Choroid plexus epithelial cell (primary cell): ENCODE measurements around the gene NHSL2.
A peak's percentile ranks its signal among the peaks of the same experiment; 100 is the strongest.
"Not testable (repeated sequence)": the region's sequence is repeated elsewhere in the genome, so short reads cannot be mapped to it uniquely, and the experiment has no call there.

Source experiments
- DNase-seq: peaks from one replicate; pipeline ENCODE4 v3.0.0-alpha.2; 2010; ENCODE audit warnings: low read depth
- H3K4me3 ChIP-seq: 2 replicates; pipeline ENCODE4 v1.5.1; 2011; ENCODE audit warnings: low read depth, mild to moderate bottlenecking, control low read depth, low read length, moderate library complexity
- CTCF ChIP-seq: conservative IDR thresholded peaks from 2 replicates; pipeline ENCODE4 v1.5.1; 2011; ENCODE audit warnings: low read depth, mild to moderate bottlenecking, control low read depth, inconsistent platforms, low read length, moderate library complexity

Gene NHSL2

DNA sequence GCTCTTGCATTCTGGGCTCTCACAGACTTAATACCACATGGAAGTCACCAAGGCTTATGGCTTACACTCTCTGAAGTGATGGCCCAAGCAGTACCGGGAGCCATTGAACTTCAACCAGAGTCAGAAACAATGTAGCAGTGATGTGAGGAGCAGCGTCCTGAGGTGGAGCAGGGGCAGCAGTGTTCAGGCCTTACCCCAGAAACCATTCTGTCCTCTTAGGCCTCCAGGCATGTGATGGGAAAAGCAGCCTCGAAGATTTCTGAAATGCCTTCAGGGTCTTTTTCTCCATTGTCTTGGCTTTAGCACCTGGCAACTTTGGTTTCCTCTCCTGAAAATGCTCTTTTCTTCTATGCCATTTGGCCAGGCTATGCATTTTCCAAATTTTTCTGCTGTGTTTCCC, 248.1 kb downstream of the NHSL2 start:
- H3K4me3 ChIP-seq, result no peak overlapping the region
- no peak for DNase-seq
- no peak for TF ChIP-seq CTCF

DNA sequence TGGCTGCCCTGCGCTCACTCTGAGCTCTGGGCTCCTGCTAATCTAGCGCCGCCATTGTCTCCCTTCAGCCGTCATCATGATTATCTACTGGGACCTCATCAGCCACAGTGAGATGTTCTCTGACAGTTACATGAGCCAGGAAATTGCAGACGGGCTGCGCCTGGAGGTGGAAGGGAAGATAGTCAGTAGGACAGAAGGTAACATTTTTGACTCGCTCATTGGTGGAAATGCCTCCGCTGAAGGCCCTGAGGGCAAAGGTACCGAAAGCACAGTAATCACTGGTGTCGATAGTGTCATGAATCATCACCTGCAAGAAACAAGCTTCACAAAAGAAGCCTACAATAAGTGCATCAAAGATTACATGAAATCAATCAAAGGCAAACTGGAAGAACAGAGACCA, 249.1 kb downstream of the NHSL2 start:
- TF ChIP-seq CTCF, result no peak
- no peak overlapping the region for H3K4me3 ChIP-seq
- DNase-seq, result no peak

DNA sequence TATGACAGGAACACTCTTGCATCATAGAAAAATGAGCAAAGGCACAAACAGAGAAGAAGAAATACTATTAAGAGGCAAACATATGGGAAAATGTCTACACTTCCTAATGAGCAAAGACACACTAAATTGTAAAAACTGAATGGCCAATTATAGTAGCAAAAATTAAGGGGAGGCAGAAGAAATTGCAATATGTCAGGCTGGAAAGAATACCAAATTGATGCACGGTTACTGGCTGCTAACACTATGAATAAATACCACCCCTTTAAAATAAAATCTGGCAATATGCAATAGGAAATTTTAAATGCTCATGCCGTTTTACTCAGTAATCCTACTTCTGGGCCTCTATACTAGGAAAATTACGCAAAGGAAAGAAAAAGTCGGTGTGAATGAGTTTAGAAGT, 254.9 kb downstream of the NHSL2 start:
- H3K4me3 ChIP-seq, result no peak overlapping the region
- no peak for DNase-seq
- TF ChIP-seq CTCF, result no peak

DNA sequence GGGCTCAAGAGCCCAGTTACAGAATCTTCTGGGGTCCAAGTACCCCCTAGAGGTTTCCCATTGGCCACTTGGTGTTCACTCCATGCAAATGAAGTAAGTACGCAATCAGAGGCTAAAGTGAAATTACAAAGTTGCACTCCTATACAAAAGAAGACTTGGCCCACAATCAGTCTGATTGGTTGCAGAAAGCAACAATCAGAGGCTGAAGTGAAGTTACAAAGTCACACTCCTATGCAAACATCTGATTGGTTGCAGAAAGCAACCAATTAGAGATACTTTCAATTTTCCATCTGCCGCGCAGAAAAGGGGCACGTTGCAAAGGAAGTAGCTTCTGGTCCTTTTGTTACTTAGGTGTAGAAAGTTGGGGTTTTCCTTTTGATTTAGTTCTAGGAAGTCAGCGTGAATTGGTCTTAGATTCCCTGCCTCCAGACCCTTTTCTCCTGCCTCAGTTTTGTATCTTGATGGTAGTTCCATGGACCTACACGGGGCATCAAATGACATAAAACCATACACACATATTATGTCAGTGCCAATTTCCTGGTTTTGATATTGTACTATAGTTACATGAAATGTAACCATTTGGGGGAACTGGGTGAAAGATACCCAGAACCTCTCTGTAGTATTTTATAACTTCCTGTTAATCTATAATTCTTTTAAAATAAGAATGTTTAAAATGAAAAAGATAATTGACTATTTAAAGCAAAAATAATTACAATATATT, 258.5 kb downstream of the NHSL2 start:
- no peak for TF ChIP-seq CTCF
- peak; percentile 22 for DNase-seq
- no peak overlapping the region for H3K4me3 ChIP-seq

DNA sequence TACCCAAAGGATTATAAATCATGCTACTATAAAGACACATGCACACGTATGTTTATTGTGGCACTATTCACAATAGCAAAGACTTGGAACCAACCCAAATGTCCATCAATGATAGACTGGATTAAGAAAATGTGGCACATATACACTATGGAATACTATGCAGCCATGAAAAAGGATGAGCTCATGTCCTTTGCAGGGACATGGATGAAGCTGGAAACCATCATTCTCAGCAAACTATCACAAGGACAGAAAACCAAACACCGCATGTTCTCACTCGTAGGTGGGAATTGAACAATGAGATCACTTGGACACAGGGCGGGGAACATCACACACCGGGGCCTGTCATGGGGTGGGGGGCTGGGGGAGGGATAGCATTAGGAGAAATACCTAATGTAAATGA, 265.6 kb downstream of the NHSL2 start:
- DNase-seq, H3K4me3 ChIP-seq: not testable (repeated sequence)

DNA sequence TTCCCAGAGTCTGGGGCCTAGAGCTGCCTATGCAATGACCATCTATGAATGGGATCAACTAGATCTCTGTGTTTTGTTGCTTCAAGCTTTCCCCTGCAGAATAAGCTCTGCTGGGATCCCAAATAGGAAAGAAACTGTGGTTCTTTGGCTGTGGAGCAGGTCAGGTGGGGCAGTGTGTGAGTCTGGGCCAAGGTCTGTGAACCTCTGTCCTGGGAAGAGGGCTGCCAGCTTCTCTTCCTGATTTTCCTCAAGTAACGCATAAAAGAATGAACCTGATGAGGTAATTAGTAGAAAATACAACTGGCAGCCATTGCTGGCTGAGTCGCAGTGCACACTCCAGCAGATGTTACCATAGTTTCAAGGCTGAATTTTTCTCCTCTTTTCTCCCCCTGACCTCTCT, 266.3 kb downstream of the NHSL2 start:
- no peak overlapping the region for H3K4me3 ChIP-seq
- no peak for DNase-seq
- TF ChIP-seq CTCF, result no peak

GRCh38 chrX:72180539-72180938, 269.9 kb downstream of the NHSL2 start:
- TF ChIP-seq CTCF, result no peak
- DNase-seq, result no peak
- H3K4me3 ChIP-seq, result no peak overlapping the region
